ENCODE data around the gene MAP3K8. TPM values are rescaled to one million over a fixed set of nuclear protein-coding genes. Genes with fewer than 3 reads are reported as not detected.
"Not testable (repeated sequence)": the region's sequence is repeated elsewhere in the genome, so short reads cannot be mapped to it uniquely, and the experiment has no call there.

Gene MAP3K8
- total and polyA plus RNA-seq, 2 experiments from 2014 or later: 3.7 to 4.8 TPM

GRCh38 chr10:30476511-30477155 lies 42.6 kb downstream of the MAP3K8 start:
- H3K9ac ChIP-seq: no peak overlapping the region
- in situ Hi-C loops (cut with MboI): no loop called here

GRCh38 chr10:30479513-30479912 lies 45.5 kb downstream of the MAP3K8 start:
- in situ Hi-C loops (cut with MboI); H4K20me1 ChIP-seq (ENCODE audit: insufficient read depth): not testable (repeated sequence)
- 69 to 79% methylated on average over 8 of the region's 8 CpGs for WGBS, 2 experiments (ENCODE audit: low coverage in 1 of 2, low lambda C conversion rate in 2 of 2, missing lambda C conversion rate in 2 of 2)

More at GRCh38 chr10:30476511-30477155, 42.6 kb downstream of the MAP3K8 start:
- H3K4me3 ChIP-seq: no peak overlapping the region
- H3K27ac ChIP-seq: no peak overlapping the region
- no peaks in the 10 kb centered on the region for H3K27me3 ChIP-seq (replicated peaks; ENCODE audit: insufficient read depth)
- no peaks in the 10 kb centered on the region for H3K9me2 ChIP-seq (ENCODE audit: insufficient read depth)
- no peak overlapping the region for H3K4me2 ChIP-seq (ENCODE audit: unreplicated experiment)
- TF ChIP-seq EZH2 (IDR thresholded peaks at IDR 0.05; ENCODE audit: insufficient read depth, poor library complexity, severe bottlenecking): no peak
- no peak for TF ChIP-seq EZH2phosphoT487 (IDR thresholded peaks at IDR 0.05; ENCODE audit: insufficient read depth, low read depth)
- no peaks in the 10 kb centered on the region for H3K79me2 ChIP-seq (ENCODE audit: insufficient read depth)
- H3K9me3 ChIP-seq (ENCODE audit: low read depth): no peaks in the 10 kb centered on the region
- H3K4me1 ChIP-seq (ENCODE audit: insufficient read depth): no peaks in the 10 kb centered on the region
- no peaks in the 10 kb centered on the region for H4K20me1 ChIP-seq (ENCODE audit: insufficient read depth)
- WGBS, 2 experiments (ENCODE audit: low coverage in 1 of 2, low lambda C conversion rate in 2 of 2, missing lambda C conversion rate in 2 of 2): 92 to 94% methylated on average over 15 to 18 of the region's 18 CpGs
- no peak for DNase-seq
- no peak overlapping the region for H2AFZ ChIP-seq
- no peaks in the 10 kb centered on the region for H3F3A ChIP-seq (ENCODE audit: insufficient read depth)
- no peaks in the 10 kb centered on the region for H3K36me3 ChIP-seq (ENCODE audit: low read depth)

GRCh38 chr10:30481603-30482002 lies 47.6 kb downstream of the MAP3K8 start:
- no peak overlapping the region for H3K27ac ChIP-seq
- H3K9me2 ChIP-seq (ENCODE audit: insufficient read depth): no peaks in the 10 kb centered on the region
- no peak overlapping the region for H3K4me3 ChIP-seq
- H3K4me1 ChIP-seq (ENCODE audit: insufficient read depth): no peaks in the 10 kb centered on the region
- no peak for DNase-seq
- no peak overlapping the region for H3K9ac ChIP-seq
- no peaks in the 10 kb centered on the region for H3K36me3 ChIP-seq (ENCODE audit: low read depth)
- H3K4me2 ChIP-seq (ENCODE audit: unreplicated experiment): no peak overlapping the region
- no peaks in the 10 kb centered on the region for H3F3A ChIP-seq (ENCODE audit: insufficient read depth)
- H3K9me3 ChIP-seq (ENCODE audit: low read depth): no peaks in the 10 kb centered on the region
- H3K79me2 ChIP-seq (ENCODE audit: insufficient read depth): no peaks in the 10 kb centered on the region
- H2AFZ ChIP-seq: no peak overlapping the region
- no peaks in the 10 kb centered on the region for H4K20me1 ChIP-seq (ENCODE audit: insufficient read depth)
- in situ Hi-C loops (cut with MboI): no loop called here
- TF ChIP-seq EZH2 (IDR thresholded peaks at IDR 0.05; ENCODE audit: insufficient read depth, poor library complexity, severe bottlenecking) (no peak), EZH2phosphoT487 (IDR thresholded peaks at IDR 0.05; ENCODE audit: insufficient read depth, low read depth) (no peak)
- H3K27me3 ChIP-seq (replicated peaks; ENCODE audit: insufficient read depth): no peaks in the 10 kb centered on the region

More at GRCh38 chr10:30479513-30479912, 45.5 kb downstream of the MAP3K8 start:
- not testable (repeated sequence) for H3K36me3 ChIP-seq (ENCODE audit: low read depth); H3K4me3 ChIP-seq; H3K9me3 ChIP-seq (ENCODE audit: low read depth); H3K27me3 ChIP-seq (replicated peaks; ENCODE audit: insufficient read depth); H3K27ac ChIP-seq; H2AFZ ChIP-seq; H3K4me1 ChIP-seq (ENCODE audit: insufficient read depth); H3K9me2 ChIP-seq (ENCODE audit: insufficient read depth); H3K9ac ChIP-seq; DNase-seq; H3K4me2 ChIP-seq (ENCODE audit: unreplicated experiment); H3F3A ChIP-seq (ENCODE audit: insufficient read depth); H3K79me2 ChIP-seq (ENCODE audit: insufficient read depth)

- peaks cover 20% of the 10 kb centered on the region for H3K4me1 ChIP-seq (ENCODE audit: insufficient read depth)
- no peak overlapping the region for H3K9ac ChIP-seq
- no peaks in the 10 kb centered on the region for H3K79me2 ChIP-seq (ENCODE audit: insufficient read depth)
- H3K36me3 ChIP-seq (ENCODE audit: low read depth): no peaks in the 10 kb centered on the region
- H3K9me3 ChIP-seq (ENCODE audit: low read depth): no peaks in the 10 kb centered on the region
- in situ Hi-C loops (cut with MboI): no loop called here
- H3K4me2 ChIP-seq (ENCODE audit: unreplicated experiment): no peak overlapping the region
- H3K4me3 ChIP-seq: no peak overlapping the region
- no peaks in the 10 kb centered on the region for H4K20me1 ChIP-seq (ENCODE audit: insufficient read depth)
- H3K27me3 ChIP-seq (replicated peaks; ENCODE audit: insufficient read depth): no peaks in the 10 kb centered on the region
- no peak overlapping the region for H2AFZ ChIP-seq
- DNase-seq: no peak
- TF ChIP-seq EZH2phosphoT487 (IDR thresholded peaks at IDR 0.05; ENCODE audit: insufficient read depth, low read depth): no peak
- no peak for TF ChIP-seq EZH2 (IDR thresholded peaks at IDR 0.05; ENCODE audit: insufficient read depth, poor library complexity, severe bottlenecking)
- no peak overlapping the region for H3K27ac ChIP-seq
- H3F3A ChIP-seq (ENCODE audit: insufficient read depth): no peaks in the 10 kb centered on the region
- 68% methylated on average over 6 of the region's 6 CpGs for WGBS, 2 experiments (ENCODE audit: low coverage in 1 of 2, low lambda C conversion rate in 2 of 2, missing lambda C conversion rate in 2 of 2)
- H3K9me2 ChIP-seq (ENCODE audit: insufficient read depth): no peaks in the 10 kb centered on the region
Observed at GRCh38 chr10:30488316-30488715, 54.3 kb downstream of the MAP3K8 start.

GRCh38 chr10:30489346-30489745 lies 55.4 kb downstream of the MAP3K8 start:
- H3K9me2 ChIP-seq (ENCODE audit: insufficient read depth): no peaks in the 10 kb centered on the region
- H3K4me2 ChIP-seq (ENCODE audit: unreplicated experiment): no peak overlapping the region
- H3K9ac ChIP-seq: no peak overlapping the region
- no peak for TF ChIP-seq EZH2phosphoT487 (IDR thresholded peaks at IDR 0.05; ENCODE audit: insufficient read depth, low read depth)
- WGBS, 2 experiments (ENCODE audit: low coverage in 1 of 2, low lambda C conversion rate in 2 of 2, missing lambda C conversion rate in 2 of 2): 37 to 43% methylated on average over 7 of the region's 7 CpGs
- DNase-seq: no peak
- H3K4me1 ChIP-seq (ENCODE audit: insufficient read depth): peaks cover 21% of the 10 kb centered on the region
- no peak overlapping the region for H2AFZ ChIP-seq
- no peaks in the 10 kb centered on the region for H3K79me2 ChIP-seq (ENCODE audit: insufficient read depth)
- H3F3A ChIP-seq (ENCODE audit: insufficient read depth): peaks cover 6% of the 10 kb centered on the region; the same call in 1 of the 2 replicates
- H3K36me3 ChIP-seq (ENCODE audit: low read depth): no peaks in the 10 kb centered on the region
- in situ Hi-C loops (cut with MboI): no loop called here
- H4K20me1 ChIP-seq (ENCODE audit: insufficient read depth): no peaks in the 10 kb centered on the region
- H3K4me3 ChIP-seq: no peak overlapping the region
- H3K9me3 ChIP-seq (ENCODE audit: low read depth): no peaks in the 10 kb centered on the region
- no peaks in the 10 kb centered on the region for H3K27me3 ChIP-seq (replicated peaks; ENCODE audit: insufficient read depth)
- H3K27ac ChIP-seq: no peak overlapping the region
